ENCODE results near the gene YIPF1. TPM values are rescaled to one million over a fixed set of nuclear protein-coding genes. Genes with fewer than 3 reads are reported as not detected.

Gene YIPF1
- total RNA-seq, 1 experiment from 2014 or later = 15.8 TPM

DNA sequence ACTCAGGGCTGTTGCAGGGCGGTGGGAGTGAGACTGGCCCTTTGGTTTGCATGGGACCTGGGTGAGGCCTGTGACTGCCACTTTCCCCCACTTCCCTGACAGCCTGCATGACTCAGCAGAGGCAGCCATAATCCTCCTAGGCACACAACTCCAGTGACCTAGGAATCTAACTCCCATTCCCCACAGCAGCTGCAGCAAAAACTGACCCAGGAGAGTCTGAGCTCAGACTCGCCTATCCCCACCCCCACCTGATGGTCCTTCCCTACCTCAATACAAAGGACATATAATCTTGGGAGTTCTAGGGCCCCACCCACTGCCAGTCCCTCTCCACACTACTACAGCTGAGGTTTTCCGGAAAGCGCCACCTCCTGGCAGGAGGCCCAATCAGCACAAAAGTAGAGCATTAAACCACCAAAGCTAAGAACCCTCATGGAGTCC lies 78.2 kb downstream of the YIPF1 start:
- Mint-ChIP-seq H3K27me3 (ENCODE audit: insufficient read depth, unreplicated experiment) (no peaks in the 10 kb centered on the region), H3K9me3 (ENCODE audit: unreplicated experiment) (no peaks in the 10 kb centered on the region), H3K27ac (ENCODE audit: low read depth, unreplicated experiment) (no peak overlapping the region), H3K4me3 (ENCODE audit: unreplicated experiment) (no peak overlapping the region), H3K4me1 (ENCODE audit: insufficient read depth, unreplicated experiment) (no peaks in the 10 kb centered on the region), H3K36me3 (ENCODE audit: insufficient read depth, unreplicated experiment) (peaks cover 59% of the 10 kb centered on the region)
- no TSS peak for BruUV-seq (replicated peaks)
- DNase-seq (ENCODE audit: unreplicated experiment) = peak; percentile 19
- TF ChIP-seq, protein P1, sequence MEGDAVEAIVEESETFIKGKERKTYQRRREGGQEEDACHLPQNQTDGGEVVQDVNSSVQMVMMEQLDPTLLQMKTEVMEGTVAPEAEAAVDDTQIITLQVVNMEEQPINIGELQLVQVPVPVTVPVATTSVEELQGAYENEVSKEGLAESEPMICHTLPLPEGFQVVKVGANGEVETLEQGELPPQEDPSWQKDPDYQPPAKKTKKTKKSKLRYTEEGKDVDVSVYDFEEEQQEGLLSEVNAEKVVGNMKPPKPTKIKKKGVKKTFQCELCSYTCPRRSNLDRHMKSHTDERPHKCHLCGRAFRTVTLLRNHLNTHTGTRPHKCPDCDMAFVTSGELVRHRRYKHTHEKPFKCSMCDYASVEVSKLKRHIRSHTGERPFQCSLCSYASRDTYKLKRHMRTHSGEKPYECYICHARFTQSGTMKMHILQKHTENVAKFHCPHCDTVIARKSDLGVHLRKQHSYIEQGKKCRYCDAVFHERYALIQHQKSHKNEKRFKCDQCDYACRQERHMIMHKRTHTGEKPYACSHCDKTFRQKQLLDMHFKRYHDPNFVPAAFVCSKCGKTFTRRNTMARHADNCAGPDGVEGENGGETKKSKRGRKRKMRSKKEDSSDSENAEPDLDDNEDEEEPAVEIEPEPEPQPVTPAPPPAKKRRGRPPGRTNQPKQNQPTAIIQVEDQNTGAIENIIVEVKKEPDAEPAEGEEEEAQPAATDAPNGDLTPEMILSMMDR (IDR thresholded peaks at IDR 0.05; ENCODE audit: unreplicated experiment) = no peak
- CTCF ChIA-PET = interaction anchor here (0.7 to 1.4 kb wide), 3 partner anchors 12 to 151 kb away, joined by 3 read pairs; no protein-coding TSS in a partner anchor
- intact Hi-C loops (cut with micrococcal nuclease) = no loop called here
- POLR2A ChIA-PET = interaction anchor here (0.6 kb wide), 1 partner anchor 17 kb away, joined by 3 read pairs; no protein-coding TSS in a partner anchor

DNA sequence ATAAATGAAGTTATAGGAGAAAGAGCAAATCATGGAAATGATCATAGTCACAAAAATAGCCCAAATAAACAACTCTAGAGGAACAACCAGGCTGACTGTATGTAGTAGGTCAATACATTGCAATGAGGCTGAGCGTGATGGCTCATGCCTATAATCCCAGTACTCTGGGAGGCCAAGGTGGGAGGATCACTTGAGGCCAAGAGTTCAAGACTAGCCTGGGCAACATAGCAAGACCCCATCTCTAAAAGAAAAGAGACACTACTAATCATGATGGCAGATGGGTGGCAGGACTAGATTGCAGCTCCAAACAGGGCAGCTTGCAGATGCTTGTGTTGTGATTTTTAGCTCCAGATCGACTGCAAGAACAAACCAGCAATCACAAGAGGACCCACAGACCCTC lies 79.1 kb downstream of the YIPF1 start:
- ChIA-PET CTCF (interaction anchor here (0.6 to 1.4 kb wide), 2 partner anchors 13 to 40 kb away, joined by 3 to 8 read pairs; no protein-coding TSS in a partner anchor), POLR2A (interaction anchor here (0.7 kb wide), 1 partner anchor 85 kb away, joined by 4 read pairs; no protein-coding TSS in a partner anchor)
- intact Hi-C loops (cut with micrococcal nuclease) = no loop called here
- TF ChIP-seq, protein P1 (IDR thresholded peaks at IDR 0.05; ENCODE audit: unreplicated experiment) = no peak
- no peak for DNase-seq (ENCODE audit: unreplicated experiment)
- BruUV-seq (replicated peaks) = no TSS peak
- H3K36me3 Mint-ChIP-seq (ENCODE audit: insufficient read depth, unreplicated experiment) = peaks cover 66% of the 10 kb centered on the region
- H3K9me3 Mint-ChIP-seq (ENCODE audit: unreplicated experiment) = no peaks in the 10 kb centered on the region
- H3K27me3 Mint-ChIP-seq (ENCODE audit: insufficient read depth, unreplicated experiment) = no peaks in the 10 kb centered on the region
- H3K27ac Mint-ChIP-seq (ENCODE audit: low read depth, unreplicated experiment) = peak overlapping the region; percentile 46
- H3K4me3 Mint-ChIP-seq (ENCODE audit: unreplicated experiment) = no peak overlapping the region
- H3K4me1 Mint-ChIP-seq (ENCODE audit: insufficient read depth, unreplicated experiment) = no peaks in the 10 kb centered on the region

GRCh38 chr1:53810007-53810406 lies 79.6 kb downstream of the YIPF1 start:
- TF ChIP-seq, protein P1 (IDR thresholded peaks at IDR 0.05; ENCODE audit: unreplicated experiment) = no peak
- intact Hi-C loops (cut with micrococcal nuclease) = no loop called here
- Mint-ChIP-seq H3K36me3 (ENCODE audit: insufficient read depth, unreplicated experiment) (peaks cover 67% of the 10 kb centered on the region), H3K9me3 (ENCODE audit: unreplicated experiment) (no peaks in the 10 kb centered on the region), H3K4me3 (ENCODE audit: unreplicated experiment) (no peak overlapping the region), H3K4me1 (ENCODE audit: insufficient read depth, unreplicated experiment) (no peaks in the 10 kb centered on the region), H3K27me3 (ENCODE audit: insufficient read depth, unreplicated experiment) (no peaks in the 10 kb centered on the region), H3K27ac (ENCODE audit: low read depth, unreplicated experiment) (no peak overlapping the region)
- no TSS peak for BruUV-seq (replicated peaks)
- no peak for DNase-seq (ENCODE audit: unreplicated experiment)
- CTCF ChIA-PET = no interaction called here
- POLR2A ChIA-PET = interaction anchor here (0.7 to 1.1 kb wide), 2 partner anchors 14 to 85 kb away, joined by 4 read pairs; no protein-coding TSS in a partner anchor

DNA sequence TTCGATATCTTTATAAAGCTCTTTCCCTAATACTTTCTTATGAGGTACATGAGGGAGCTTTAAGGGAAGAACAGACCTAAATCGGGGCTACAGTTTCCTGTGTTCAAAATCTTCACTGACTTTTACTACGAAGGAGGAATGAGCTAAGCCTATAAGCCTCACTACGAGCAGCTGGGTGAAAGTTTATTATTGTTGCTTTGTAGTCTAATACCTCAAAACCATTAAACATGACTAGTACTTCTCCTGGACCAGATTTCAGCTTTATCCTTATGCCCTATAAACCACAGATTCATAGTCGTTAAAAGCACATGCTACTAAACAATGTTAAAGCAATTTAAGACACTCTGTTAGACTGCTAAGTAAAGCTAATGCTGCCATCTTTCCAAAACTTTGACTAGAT lies 81.7 kb downstream of the YIPF1 start:
- H3K4me1 Mint-ChIP-seq (ENCODE audit: insufficient read depth, unreplicated experiment) = no peaks in the 10 kb centered on the region
- ChIA-PET POLR2A (interaction anchor here (0.7 kb wide), 1 partner anchor 26 kb away, joined by 3 read pairs; no protein-coding TSS in a partner anchor), CTCF (interaction anchor here (0.6 kb wide), 1 partner anchor 44 kb away, joined by 3 read pairs; no protein-coding TSS in a partner anchor)
- no peak overlapping the region for H3K27ac Mint-ChIP-seq (ENCODE audit: low read depth, unreplicated experiment)
- TF ChIP-seq, protein P1 (IDR thresholded peaks at IDR 0.05; ENCODE audit: unreplicated experiment) = no peak
- DNase-seq (ENCODE audit: unreplicated experiment) = no peak
- no peaks in the 10 kb centered on the region for H3K27me3 Mint-ChIP-seq (ENCODE audit: insufficient read depth, unreplicated experiment)
- BruUV-seq (replicated peaks) = no TSS peak
- no peaks in the 10 kb centered on the region for H3K9me3 Mint-ChIP-seq (ENCODE audit: unreplicated experiment)
- intact Hi-C loops (cut with micrococcal nuclease) = no loop called here
- H3K36me3 Mint-ChIP-seq (ENCODE audit: insufficient read depth, unreplicated experiment) = peaks cover 69% of the 10 kb centered on the region
- no peak overlapping the region for H3K4me3 Mint-ChIP-seq (ENCODE audit: unreplicated experiment)

Measured in MCF 10A (cell line).